Naive B cell (primary cell): ENCODE data around the gene ARHGEF11. TPM values are rescaled to one million over a fixed set of nuclear protein-coding genes. Genes with fewer than 3 reads are reported as not detected.

Experiments
- ATAC-seq, 2 donors: fragments of 150-1000 bp; cut with Tn5 transposase; 2 replicates each; pipeline ENCODE4 v1.10.0; 2021; ENCODE audit warnings: low read depth in 2 of 2, mild to moderate bottlenecking in 2 of 2, moderate library complexity in 2 of 2
- DNase-seq: peaks from one replicate; pipeline ENCODE4 v3.0.0; 2022
- H3K27ac Mint-ChIP-seq, 6 donors: one replicate each; pipeline ENCODE4 v1.8.0; 2020 to 2022; ENCODE audit warnings: mild to moderate bottlenecking in 6 of 6, mixed read lengths in 6 of 6, moderate library complexity in 5 of 6, inconsistent platforms in 2 of 6
- H3K27me3 Mint-ChIP-seq, 3 donors: one replicate each; pipeline ENCODE4 v1.8.0; 2021 to 2022; ENCODE audit warnings: mixed read lengths in 3 of 3, mild to moderate bottlenecking in 1 of 3
- H3K36me3 Mint-ChIP-seq, 2 donors: one replicate each; pipeline ENCODE4 v1.8.0; 2020 to 2022; ENCODE audit warnings: mixed read lengths in 2 of 2, inconsistent platforms in 1 of 2, mild to moderate bottlenecking in 1 of 2
- H3K4me1 Mint-ChIP-seq, 3 donors: one replicate each; pipeline ENCODE4 v1.8.0; 2020 to 2022; ENCODE audit warnings: mixed read lengths in 3 of 3, inconsistent platforms in 1 of 3, mild to moderate bottlenecking in 1 of 3, moderate library complexity in 1 of 3
- H3K4me3 Mint-ChIP-seq, 8 donors: one replicate each; pipeline ENCODE4 v1.8.0; 2020 to 2022; ENCODE audit warnings: mild to moderate bottlenecking in 8 of 8, mixed read lengths in 8 of 8, moderate library complexity in 8 of 8, inconsistent platforms in 2 of 8
- H3K9me3 Mint-ChIP-seq, 7 donors: one replicate each; pipeline ENCODE4 v1.8.0; 2020 to 2022; ENCODE audit warnings: mixed read lengths in 7 of 7, mild to moderate bottlenecking in 5 of 7, inconsistent platforms in 2 of 7, moderate library complexity in 1 of 7
- polyA plus RNA-seq, 6 donors: library from polyadenylated mRNA; unstranded; fragments of 300-500 nt; fragmentation: Illumina TruSeq; gene quantifications; one replicate each; pipeline ENCODE4 v1.2.3, GENCODE V29; 2021; ENCODE audit warnings: low read depth in 6 of 6

Gene ARHGEF11
- polyA plus RNA-seq, 6 donors from 2014 or later = 2.0 to 5.6 (median 3.0) TPM

- H3K27me3 Mint-ChIP-seq = peaks cover 23 to 61% (median 47%) of the 10 kb centered on the region in 3 donors
- H3K9me3 Mint-ChIP-seq = peaks cover 0 to 4% (median 0%) of the 10 kb centered on the region in 7 donors
- no peak overlapping the region for H3K27ac Mint-ChIP-seq
- ATAC-seq (no peak), DNase-seq (no peak)
- no peak overlapping the region for H3K4me3 Mint-ChIP-seq
- no peaks in the 10 kb centered on the region for H3K36me3 Mint-ChIP-seq
- peaks cover 0 to 5% (median 0%) of the 10 kb centered on the region in 3 donors for H3K4me1 Mint-ChIP-seq
These were observed 132.4 kb downstream of the ARHGEF11 start for GRCh38 chr1:156912861-156913808.

GRCh38 chr1:156912310-156912709 lies 133.2 kb downstream of the ARHGEF11 start:
- no peak overlapping the region for H3K27ac Mint-ChIP-seq
- no peak overlapping the region for H3K4me3 Mint-ChIP-seq
- no peaks in the 10 kb centered on the region for H3K36me3 Mint-ChIP-seq
- no peak for DNase-seq
- peaks cover 0 to 5% (median 0%) of the 10 kb centered on the region in 3 donors for H3K4me1 Mint-ChIP-seq
- H3K9me3 Mint-ChIP-seq = peaks cover 0 to 3% (median 0%) of the 10 kb centered on the region in 7 donors
- peaks cover 20 to 57% (median 50%) of the 10 kb centered on the region in 3 donors for H3K27me3 Mint-ChIP-seq
- no peak for ATAC-seq

- Mint-ChIP-seq H3K27ac (no peak overlapping the region), H3K4me3 (no peak overlapping the region), H3K9me3 (peaks cover 0 to 3% (median 0%) of the 10 kb centered on the region in 7 donors), H3K4me1 (peaks cover 0 to 5% (median 0%) of the 10 kb centered on the region in 3 donors), H3K27me3 (peaks cover 20 to 58% (median 55%) of the 10 kb centered on the region in 3 donors), H3K36me3 (no peaks in the 10 kb centered on the region)
- ATAC-seq (no peak), DNase-seq (no peak)
These were observed 133.8 kb downstream of the ARHGEF11 start for GRCh38 chr1:156911577-156912298.

GRCh38 chr1:156910309-156910782 lies 135.2 kb downstream of the ARHGEF11 start:
- no peak for DNase-seq
- peaks cover 0 to 5% (median 0%) of the 10 kb centered on the region in 3 donors for H3K4me1 Mint-ChIP-seq
- no peaks in the 10 kb centered on the region for H3K9me3 Mint-ChIP-seq
- peaks cover 14 to 53% (median 51%) of the 10 kb centered on the region in 3 donors for H3K27me3 Mint-ChIP-seq
- no peak overlapping the region for H3K27ac Mint-ChIP-seq
- no peaks in the 10 kb centered on the region for H3K36me3 Mint-ChIP-seq
- no peak overlapping the region for H3K4me3 Mint-ChIP-seq
- peak in 1 of 2 donors; percentile 30 for ATAC-seq

- H3K27me3 Mint-ChIP-seq = peaks cover 14 to 49% (median 45%) of the 10 kb centered on the region in 3 donors
These were observed 135.9 kb downstream of the ARHGEF11 start for GRCh38 chr1:156909671-156910070.

GRCh38 chr1:156908955-156909354 lies 136.6 kb downstream of the ARHGEF11 start:
- Mint-ChIP-seq H3K4me3 (no peak overlapping the region), H3K4me1 (peaks cover 0 to 5% (median 0%) of the 10 kb centered on the region in 3 donors), H3K27me3 (peaks cover 16 to 42% (median 38%) of the 10 kb centered on the region in 3 donors), H3K36me3 (no peaks in the 10 kb centered on the region), H3K9me3 (no peaks in the 10 kb centered on the region), H3K27ac (no peak overlapping the region)
- DNase-seq (no peak), ATAC-seq (no peak)

More at GRCh38 chr1:156909671-156910070, 135.9 kb downstream of the ARHGEF11 start:
- DNase-seq = no peak
- Mint-ChIP-seq H3K4me3 (no peak overlapping the region), H3K27ac (no peak overlapping the region), H3K4me1 (peaks cover 0 to 5% (median 0%) of the 10 kb centered on the region in 3 donors), H3K9me3 (no peaks in the 10 kb centered on the region), H3K36me3 (no peaks in the 10 kb centered on the region)
- ATAC-seq = no peak

GRCh38 chr1:156908541-156908940 lies 137.0 kb downstream of the ARHGEF11 start:
- no peak for ATAC-seq
- no peak overlapping the region for H3K27ac Mint-ChIP-seq
- H3K4me3 Mint-ChIP-seq = no peak overlapping the region
- DNase-seq = no peak
- H3K4me1 Mint-ChIP-seq = peaks cover 0 to 5% (median 0%) of the 10 kb centered on the region in 3 donors
- no peaks in the 10 kb centered on the region for H3K36me3 Mint-ChIP-seq
- no peaks in the 10 kb centered on the region for H3K9me3 Mint-ChIP-seq
- peaks cover 18 to 42% (median 34%) of the 10 kb centered on the region in 3 donors for H3K27me3 Mint-ChIP-seq

- no peak overlapping the region for H3K4me3 Mint-ChIP-seq
- no peak overlapping the region for H3K27ac Mint-ChIP-seq
These were observed 139.2 kb downstream of the ARHGEF11 start for GRCh38 chr1:156906206-156906906.

GRCh38 chr1:156905651-156906050 lies 139.9 kb downstream of the ARHGEF11 start:
- Mint-ChIP-seq H3K4me1 (peaks cover 0 to 5% (median 0%) of the 10 kb centered on the region in 3 donors), H3K27ac (no peak overlapping the region), H3K36me3 (no peaks in the 10 kb centered on the region), H3K9me3 (no peaks in the 10 kb centered on the region), H3K4me3 (no peak overlapping the region), H3K27me3 (peaks cover 14 to 57% (median 40%) of the 10 kb centered on the region in 3 donors)
- DNase-seq (no peak), ATAC-seq (no peak)

More at GRCh38 chr1:156906206-156906906, 139.2 kb downstream of the ARHGEF11 start:
- no peak for DNase-seq
- Mint-ChIP-seq H3K4me1 (peaks cover 0 to 5% (median 0%) of the 10 kb centered on the region in 3 donors), H3K9me3 (no peaks in the 10 kb centered on the region), H3K36me3 (no peaks in the 10 kb centered on the region), H3K27me3 (peaks cover 14 to 60% (median 34%) of the 10 kb centered on the region in 3 donors)
- ATAC-seq = no peak

- Mint-ChIP-seq H3K4me1 (peaks cover 0 to under 1% (median 0%) of the 10 kb centered on the region in 3 donors), H3K27ac (no peak overlapping the region), H3K27me3 (peaks cover 14 to 52% (median 44%) of the 10 kb centered on the region in 3 donors), H3K9me3 (no peaks in the 10 kb centered on the region), H3K36me3 (no peaks in the 10 kb centered on the region), H3K4me3 (no peak overlapping the region)
- DNase-seq = no peak
- ATAC-seq = no peak
These were observed 140.4 kb downstream of the ARHGEF11 start for GRCh38 chr1:156905176-156905575.

GRCh38 chr1:156904187-156904959 lies 141.2 kb downstream of the ARHGEF11 start:
- Mint-ChIP-seq H3K27me3 (peaks cover 14 to 51% (median 50%) of the 10 kb centered on the region in 3 donors), H3K9me3 (no peaks in the 10 kb centered on the region), H3K27ac (no peak overlapping the region), H3K36me3 (no peaks in the 10 kb centered on the region), H3K4me1 (no peaks in the 10 kb centered on the region), H3K4me3 (peak overlapping the region in 1 of 8 donors; percentile 43)
- ATAC-seq (no peak), DNase-seq (no peak)
